GM12878 (cell line): ENCODE measurements around the gene SRSF12. TPM values are rescaled to one million over a fixed set of nuclear protein-coding genes. Genes with fewer than 3 reads are reported as not detected.

Source experiments
- ATAC-seq: fragments of 200-7000 bp; cut with Tn5 transposase; 3 replicates; pipeline ENCODE4 v1.9.1; 2020; ENCODE audit warnings: mild to moderate bottlenecking, moderate library complexity
- BruUV-seq: library from RNA; stranded (reverse); fragments of 400-500 nt; replicated peaks from 2 replicates; lab custom pipeline; 2021; lab: Mats Ljungman, UMichigan
- CTCF ChIA-PET: fragments of 300-600 bp; sonication (Branson Sonifier 250); formaldehyde crosslinking; extraction: SDS; loops from one replicate; lab custom pipeline; 2021; ENCODE audit warnings: inconsistent platforms; lab: Yijun Ruan, JAX
- POLR2A ChIA-PET: fragments of 350-600 bp; formaldehyde crosslinking; extraction: SDS; loops from one replicate; lab custom pipeline; 2021; ENCODE audit warnings: inconsistent platforms; lab: Charles Lee
- RAD21 ChIA-PET: fragments of 300-600 bp; sonication (Branson Sonifier 250); formaldehyde crosslinking; loops from one replicate; lab custom pipeline; 2023; ENCODE audit warnings: antibody characterized with exemption; ENCODE audit not compliant: unreplicated experiment; lab: Charles Lee
- SMC1A ChIA-PET: fragments of 300-600 bp; sonication (Branson Sonifier 250); formaldehyde crosslinking; loops from one replicate; lab custom pipeline; 2023; ENCODE audit not compliant: unreplicated experiment, uncharacterized antibody; lab: Charles Lee
- DNase-seq: peaks from one replicate; pipeline ENCODE4 v3.0.0-alpha.2; 2011; ENCODE audit warnings: low read depth, low spot score
- FAIRE-seq: peaks from 3 replicates; lab custom pipeline; 2011; peaks lifted over from hg19 to GRCh38; lab: Jason Lieb, UNC
- H2AFZ ChIP-seq: 2 replicates; pipeline ENCODE4 v1.6.0; 2011; ENCODE audit warnings: low read depth, low read length, control low read depth; ENCODE audit not compliant: control insufficient read depth
- H3K27ac ChIP-seq: 2 replicates; pipeline ENCODE4 v1.5.1; 2011; ENCODE audit warnings: control low read depth; ENCODE audit not compliant: control insufficient read depth, insufficient read depth
- H3K27me3 ChIP-seq, 2 experiments: replicated peaks in 1 of 2; 2 replicates each; pipeline versions ENCODE4 v1.6.0 to v1.6.1; 2011; ENCODE audit warnings: low read length in 1 of 2; ENCODE audit not compliant: control insufficient read depth in 2 of 2, insufficient read depth in 2 of 2
- H3K36me3 ChIP-seq, 2 experiments: 2 replicates each; pipeline ENCODE4 v1.5.1; 2011; ENCODE audit warnings: low read length in 1 of 2; ENCODE audit not compliant: control insufficient read depth in 2 of 2, insufficient read depth in 2 of 2
- H3K4me1 ChIP-seq: 2 replicates; pipeline ENCODE4 v1.6.1; 2011; ENCODE audit warnings: mild to moderate bottlenecking, low read length, moderate library complexity, mixed read lengths; ENCODE audit not compliant: control insufficient read depth, insufficient read depth
- H3K4me2 ChIP-seq: 2 replicates; pipeline ENCODE4 v1.6.0; 2011; ENCODE audit warnings: control low read depth; ENCODE audit not compliant: control insufficient read depth, insufficient read depth
- H3K4me3 ChIP-seq: fragments of 200-600 bp; sonication (generic); 2 replicates; pipeline ENCODE4 v1.5.1; 2016
- H3K79me2 ChIP-seq: 2 replicates; pipeline ENCODE4 v1.6.0; 2011; ENCODE audit warnings: low read length; ENCODE audit not compliant: control insufficient read depth, insufficient read depth
- H3K9ac ChIP-seq: 2 replicates; pipeline ENCODE4 v1.8.0; 2011; ENCODE audit warnings: low read length, control low read depth, mixed read lengths; ENCODE audit not compliant: control insufficient read depth, insufficient read depth
- H3K9me3 ChIP-seq: replicated peaks from 3 replicates; pipeline ENCODE4 v1.5.1; 2011; ENCODE audit warnings: mild to moderate bottlenecking, low read length; ENCODE audit not compliant: control insufficient read depth, insufficient read depth
- H4K20me1 ChIP-seq: 2 replicates; pipeline ENCODE4 v1.6.0; 2011; ENCODE audit not compliant: control insufficient read depth, insufficient read depth
- PAX5 ChIP-seq: IDR thresholded peaks from 2 replicates; pipeline ENCODE4 v1.6.1; 2011; ENCODE audit warnings: low read depth, low read length, borderline replicate concordance
- PML ChIP-seq: IDR thresholded peaks from 2 replicates; pipeline ENCODE4 v1.6.1; 2012; ENCODE audit warnings: low read length, inconsistent platforms
- SPI1 ChIP-seq: IDR thresholded peaks from 2 replicates; pipeline ENCODE4 v1.6.1; 2011; ENCODE audit warnings: low read depth, mild to moderate bottlenecking, low read length, moderate library complexity, borderline replicate concordance; ENCODE audit not compliant: insufficient read depth
- YBX1 ChIP-seq: fragments of 450-650 bp; IDR thresholded peaks from 2 replicates; pipeline ENCODE4 v1.6.1; 2016; ENCODE audit warnings: antibody characterized with exemption
- ZNF622 ChIP-seq: fragments of 450-650 bp; IDR thresholded peaks from 2 replicates; pipeline ENCODE4 v1.6.1; 2017; ENCODE audit warnings: mild to moderate bottlenecking, inconsistent platforms
- WGBS: methylation state at CpG from one replicate; pipeline ENCODE4 v1.1.6; 2016; ENCODE audit warnings: low lambda C conversion rate; ENCODE audit not compliant: insufficient replicate concordance, insufficient coverage; ENCODE audit errors: missing lambda C conversion rate; 5-methylcytosine and 5-hydroxymethylcytosine counted together
- in situ Hi-C: fragments of 300-500 bp; cut with MboI; formaldehyde crosslinking; loops from 9 replicates; pipeline ENCODE4 v1.14.3; 2018; ENCODE audit warnings: mixed read lengths
- intact Hi-C: fragments of 100-400 bp; cut with micrococcal nuclease; formaldehyde crosslinking; loops from one replicate; pipeline ENCODE4 v1.14.2; 2022; ENCODE audit not compliant: unreplicated experiment
- polyA plus RNA-seq, 11 experiments: library from polyadenylated mRNA; depleted of rRNA in 4 of 11; unstranded in 6 of 11; stranded (reverse) in 5 of 11; fragments of >200 nt; fragmentation: Nextera tagmentation in 4 of 11; fragmentation: Illumina TruSeq in 1 of 11; extraction: Ambion mirVana in 4 of 11; extraction: Trizol in 1 of 11; gene quantifications; 1 replicate in 1 of 11; 2 replicates in 10 of 11; pipeline versions ENCODE4 v1.2.1 to v1.2.3, GENCODE V29; 2011 to 2016; ENCODE audit warnings: inconsistent platforms in 2 of 11, missing spikeins in 2 of 11, low read depth in 1 of 11
- total RNA-seq, 4 experiments: library from RNA; depleted of rRNA in 3 of 4; stranded (reverse); fragments of >200 nt in 3 of 4; fragmentation: Illumina TruSeq in 1 of 4; extraction: Trizol in 1 of 4; gene quantifications; 2 replicates each; pipeline versions ENCODE4 v1.2.1 to v1.2.3, GENCODE V29; 2013 to 2021
- TF ChIP-seq, protein P1 (sequence below): IDR thresholded peaks from 2 replicates; pipeline ENCODE4 v1.6.1; 2012; ENCODE audit warnings: improper control_type of control experiment, low read depth, low read length; ENCODE audit not compliant: insufficient replicate concordance
- TF ChIP-seq, protein P2 (sequence below): IDR thresholded peaks from 2 replicates; pipeline ENCODE4 v1.6.1; 2012; ENCODE audit warnings: low read length, inconsistent platforms
- TF ChIP-seq, protein P3 (sequence below): fragments of 450-650 bp; IDR thresholded peaks from 2 replicates; pipeline ENCODE4 v1.6.1; 2018; ENCODE audit warnings: mild to moderate bottlenecking, low read depth, moderate library complexity; ENCODE audit not compliant: partially characterized antibody
- TF ChIP-seq, protein P4 (sequence below): IDR thresholded peaks from 2 replicates; pipeline ENCODE4 v1.6.1; 2011; ENCODE audit warnings: mild to moderate bottlenecking, low read depth, low read length, moderate library complexity; ENCODE audit not compliant: insufficient replicate concordance
- TF ChIP-seq, protein P5 (sequence below): IDR thresholded peaks from 2 replicates; pipeline ENCODE4 v1.6.1; 2012; ENCODE audit warnings: low read depth, low read length, improper control_type of control experiment

Gene SRSF12
- total and polyA plus RNA-seq, 10 of the 15 experiments (the other 5 are each of a cell fraction or from before 2014, with no cell fraction given): 0.03 to 0.23 TPM; not detected in 8

DNA sequence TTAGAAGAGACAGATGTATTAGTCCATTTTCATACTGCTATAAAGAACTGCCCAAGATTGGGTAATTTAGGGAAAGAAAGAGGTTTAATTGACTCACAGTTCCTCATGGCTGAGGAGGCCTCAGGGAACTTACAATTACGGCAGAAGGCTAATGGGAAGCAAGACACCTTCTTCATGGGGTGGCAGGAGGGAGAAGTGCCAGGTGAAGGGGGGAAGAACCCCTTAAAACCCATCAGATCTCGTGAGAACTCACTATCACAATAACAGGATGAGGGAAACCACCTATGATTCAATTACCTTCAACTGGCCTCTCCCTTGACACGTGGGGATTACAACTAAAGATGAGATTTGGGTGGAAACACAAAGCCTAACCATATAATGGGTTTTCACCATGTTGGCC lies 66.2 kb downstream of the SRSF12 start (continued):
- TF ChIP-seq, protein P1, sequence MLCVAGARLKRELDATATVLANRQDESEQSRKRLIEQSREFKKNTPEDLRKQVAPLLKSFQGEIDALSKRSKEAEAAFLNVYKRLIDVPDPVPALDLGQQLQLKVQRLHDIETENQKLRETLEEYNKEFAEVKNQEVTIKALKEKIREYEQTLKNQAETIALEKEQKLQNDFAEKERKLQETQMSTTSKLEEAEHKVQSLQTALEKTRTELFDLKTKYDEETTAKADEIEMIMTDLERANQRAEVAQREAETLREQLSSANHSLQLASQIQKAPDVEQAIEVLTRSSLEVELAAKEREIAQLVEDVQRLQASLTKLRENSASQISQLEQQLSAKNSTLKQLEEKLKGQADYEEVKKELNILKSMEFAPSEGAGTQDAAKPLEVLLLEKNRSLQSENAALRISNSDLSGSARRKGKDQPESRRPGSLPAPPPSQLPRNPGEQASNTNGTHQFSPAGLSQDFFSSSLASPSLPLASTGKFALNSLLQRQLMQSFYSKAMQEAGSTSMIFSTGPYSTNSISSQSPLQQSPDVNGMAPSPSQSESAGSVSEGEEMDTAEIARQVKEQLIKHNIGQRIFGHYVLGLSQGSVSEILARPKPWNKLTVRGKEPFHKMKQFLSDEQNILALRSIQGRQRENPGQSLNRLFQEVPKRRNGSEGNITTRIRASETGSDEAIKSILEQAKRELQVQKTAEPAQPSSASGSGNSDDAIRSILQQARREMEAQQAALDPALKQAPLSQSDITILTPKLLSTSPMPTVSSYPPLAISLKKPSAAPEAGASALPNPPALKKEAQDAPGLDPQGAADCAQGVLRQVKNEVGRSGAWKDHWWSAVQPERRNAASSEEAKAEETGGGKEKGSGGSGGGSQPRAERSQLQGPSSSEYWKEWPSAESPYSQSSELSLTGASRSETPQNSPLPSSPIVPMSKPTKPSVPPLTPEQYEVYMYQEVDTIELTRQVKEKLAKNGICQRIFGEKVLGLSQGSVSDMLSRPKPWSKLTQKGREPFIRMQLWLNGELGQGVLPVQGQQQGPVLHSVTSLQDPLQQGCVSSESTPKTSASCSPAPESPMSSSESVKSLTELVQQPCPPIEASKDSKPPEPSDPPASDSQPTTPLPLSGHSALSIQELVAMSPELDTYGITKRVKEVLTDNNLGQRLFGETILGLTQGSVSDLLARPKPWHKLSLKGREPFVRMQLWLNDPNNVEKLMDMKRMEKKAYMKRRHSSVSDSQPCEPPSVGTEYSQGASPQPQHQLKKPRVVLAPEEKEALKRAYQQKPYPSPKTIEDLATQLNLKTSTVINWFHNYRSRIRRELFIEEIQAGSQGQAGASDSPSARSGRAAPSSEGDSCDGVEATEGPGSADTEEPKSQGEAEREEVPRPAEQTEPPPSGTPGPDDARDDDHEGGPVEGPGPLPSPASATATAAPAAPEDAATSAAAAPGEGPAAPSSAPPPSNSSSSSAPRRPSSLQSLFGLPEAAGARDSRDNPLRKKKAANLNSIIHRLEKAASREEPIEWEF: no peak

DNA sequence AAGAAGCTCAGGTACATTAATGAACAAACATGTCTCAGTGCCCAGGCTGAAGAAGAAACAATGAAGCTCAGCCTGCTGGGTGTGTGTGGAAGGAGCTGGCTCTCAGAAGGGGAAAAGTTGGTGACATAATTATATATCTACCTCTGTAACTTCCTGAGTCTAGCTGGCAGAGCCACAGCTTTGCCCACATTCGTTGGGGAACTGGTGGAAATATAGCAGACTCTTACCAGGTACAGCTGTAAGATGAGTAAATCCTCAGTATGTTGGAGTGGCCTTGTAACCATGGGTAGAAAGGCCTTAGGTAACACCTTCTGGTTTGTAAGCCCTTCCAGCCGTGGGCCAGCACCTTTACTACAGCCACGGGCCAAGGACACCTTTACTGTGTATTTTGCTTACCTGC lies 67.2 kb downstream of the SRSF12 start:
- Histone ChIP-seq H3K4me1 (no peaks in the 10 kb centered on the region), H3K36me3 (no peaks in the 10 kb centered on the region), H2AFZ (no peak overlapping the region), H3K4me3 (no peak overlapping the region), H4K20me1 (no peaks in the 10 kb centered on the region), H3K27me3 (no peaks in the 10 kb centered on the region), H3K9me3 (no peaks in the 10 kb centered on the region), H3K4me2 (no peak overlapping the region), H3K79me2 (no peaks in the 10 kb centered on the region), H3K27ac (no peak overlapping the region), H3K9ac (no peak overlapping the region)
- ATAC-seq (no peak), DNase-seq (no peak), FAIRE-seq (no peak)
- ChIA-PET SMC1A (no interaction called here), POLR2A (interaction anchor here (1.0 kb wide), 1 partner anchor 30 kb away, joined by 3 read pairs; the partner anchor contains the start of gene PNRC1), RAD21 (no interaction called here), CTCF (interaction anchor here (1.2 kb wide), 1 partner anchor 16 kb away, joined by 3 read pairs; no protein-coding TSS in a partner anchor)
- WGBS: 58% methylated on average over 3 of the region's 3 CpGs
- in situ Hi-C loops: no loop called here
- no TSS peak for BruUV-seq
- intact Hi-C loops: no loop called here
- no peak for TF ChIP-seq PAX5
- no peak for TF ChIP-seq SPI1
- TF ChIP-seq YBX1: no peak
- TF ChIP-seq, protein P2, sequence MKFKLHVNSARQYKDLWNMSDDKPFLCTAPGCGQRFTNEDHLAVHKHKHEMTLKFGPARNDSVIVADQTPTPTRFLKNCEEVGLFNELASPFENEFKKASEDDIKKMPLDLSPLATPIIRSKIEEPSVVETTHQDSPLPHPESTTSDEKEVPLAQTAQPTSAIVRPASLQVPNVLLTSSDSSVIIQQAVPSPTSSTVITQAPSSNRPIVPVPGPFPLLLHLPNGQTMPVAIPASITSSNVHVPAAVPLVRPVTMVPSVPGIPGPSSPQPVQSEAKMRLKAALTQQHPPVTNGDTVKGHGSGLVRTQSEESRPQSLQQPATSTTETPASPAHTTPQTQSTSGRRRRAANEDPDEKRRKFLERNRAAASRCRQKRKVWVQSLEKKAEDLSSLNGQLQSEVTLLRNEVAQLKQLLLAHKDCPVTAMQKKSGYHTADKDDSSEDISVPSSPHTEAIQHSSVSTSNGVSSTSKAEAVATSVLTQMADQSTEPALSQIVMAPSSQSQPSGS: no peak
- TF ChIP-seq, protein P3, sequence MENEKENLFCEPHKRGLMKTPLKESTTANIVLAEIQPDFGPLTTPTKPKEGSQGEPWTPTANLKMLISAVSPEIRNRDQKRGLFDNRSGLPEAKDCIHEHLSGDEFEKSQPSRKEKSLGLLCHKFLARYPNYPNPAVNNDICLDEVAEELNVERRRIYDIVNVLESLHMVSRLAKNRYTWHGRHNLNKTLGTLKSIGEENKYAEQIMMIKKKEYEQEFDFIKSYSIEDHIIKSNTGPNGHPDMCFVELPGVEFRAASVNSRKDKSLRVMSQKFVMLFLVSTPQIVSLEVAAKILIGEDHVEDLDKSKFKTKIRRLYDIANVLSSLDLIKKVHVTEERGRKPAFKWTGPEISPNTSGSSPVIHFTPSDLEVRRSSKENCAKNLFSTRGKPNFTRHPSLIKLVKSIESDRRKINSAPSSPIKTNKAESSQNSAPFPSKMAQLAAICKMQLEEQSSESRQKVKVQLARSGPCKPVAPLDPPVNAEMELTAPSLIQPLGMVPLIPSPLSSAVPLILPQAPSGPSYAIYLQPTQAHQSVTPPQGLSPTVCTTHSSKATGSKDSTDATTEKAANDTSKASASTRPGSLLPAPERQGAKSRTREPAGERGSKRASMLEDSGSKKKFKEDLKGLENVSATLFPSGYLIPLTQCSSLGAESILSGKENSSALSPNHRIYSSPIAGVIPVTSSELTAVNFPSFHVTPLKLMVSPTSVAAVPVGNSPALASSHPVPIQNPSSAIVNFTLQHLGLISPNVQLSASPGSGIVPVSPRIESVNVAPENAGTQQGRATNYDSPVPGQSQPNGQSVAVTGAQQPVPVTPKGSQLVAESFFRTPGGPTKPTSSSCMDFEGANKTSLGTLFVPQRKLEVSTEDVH: no peak
- TF ChIP-seq ZNF622: no peak
- TF ChIP-seq PML: no peak
- TF ChIP-seq, protein P4, sequence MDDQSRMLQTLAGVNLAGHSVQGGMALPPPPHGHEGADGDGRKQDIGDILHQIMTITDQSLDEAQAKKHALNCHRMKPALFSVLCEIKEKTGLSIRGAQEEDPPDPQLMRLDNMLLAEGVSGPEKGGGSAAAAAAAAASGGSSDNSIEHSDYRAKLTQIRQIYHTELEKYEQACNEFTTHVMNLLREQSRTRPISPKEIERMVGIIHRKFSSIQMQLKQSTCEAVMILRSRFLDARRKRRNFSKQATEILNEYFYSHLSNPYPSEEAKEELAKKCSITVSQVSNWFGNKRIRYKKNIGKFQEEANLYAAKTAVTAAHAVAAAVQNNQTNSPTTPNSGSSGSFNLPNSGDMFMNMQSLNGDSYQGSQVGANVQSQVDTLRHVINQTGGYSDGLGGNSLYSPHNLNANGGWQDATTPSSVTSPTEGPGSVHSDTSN: no peak
- TF ChIP-seq, protein P5, sequence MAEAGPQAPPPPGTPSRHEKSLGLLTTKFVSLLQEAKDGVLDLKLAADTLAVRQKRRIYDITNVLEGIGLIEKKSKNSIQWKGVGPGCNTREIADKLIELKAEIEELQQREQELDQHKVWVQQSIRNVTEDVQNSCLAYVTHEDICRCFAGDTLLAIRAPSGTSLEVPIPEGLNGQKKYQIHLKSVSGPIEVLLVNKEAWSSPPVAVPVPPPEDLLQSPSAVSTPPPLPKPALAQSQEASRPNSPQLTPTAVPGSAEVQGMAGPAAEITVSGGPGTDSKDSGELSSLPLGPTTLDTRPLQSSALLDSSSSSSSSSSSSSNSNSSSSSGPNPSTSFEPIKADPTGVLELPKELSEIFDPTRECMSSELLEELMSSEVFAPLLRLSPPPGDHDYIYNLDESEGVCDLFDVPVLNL: no peak
